IMR-90 (cell line): ENCODE measurements around the gene KMT2A. TPM values are rescaled to one million over a fixed set of nuclear protein-coding genes. Genes with fewer than 3 reads are reported as not detected.

Source experiments
- ATAC-seq: fragments of 200-7000 bp; cut with Tn5 transposase; 2 replicates; pipeline ENCODE4 v1.9.1; 2020; ENCODE audit warnings: low read depth, mild to moderate bottlenecking, moderate library complexity
- BruUV-seq: library from RNA; stranded (reverse); fragments of 400-500 nt; replicated peaks from 2 replicates; lab custom pipeline; 2021; lab: Mats Ljungman, UMichigan
- CTCF ChIA-PET: fragments of 300-600 bp; formaldehyde crosslinking; extraction: SDS; loops from one replicate; lab custom pipeline; 2021; ENCODE audit warnings: antibody characterized with exemption; lab: Yijun Ruan, JAX
- POLR2A ChIA-PET: fragments of 300-600 bp; sonication (Branson Sonifier 250); formaldehyde crosslinking; loops from one replicate; lab custom pipeline; 2022; ENCODE audit warnings: antibody characterized with exemption; ENCODE audit not compliant: unreplicated experiment; lab: Charles Lee
- DNase-seq: peaks from one replicate; pipeline ENCODE4 v3.0.0; 2013
- H2AFZ ChIP-seq: replicated peaks from 2 replicates; pipeline ENCODE3; 2013; ENCODE audit warnings: low read length, mild to moderate bottlenecking; ENCODE audit not compliant: poor library complexity
- H2AK5ac ChIP-seq: 2 replicates; pipeline ENCODE4 v1.6.1; 2013; ENCODE audit warnings: low read depth, low read length, inconsistent platforms
- H2AK9ac ChIP-seq: replicated peaks from 2 replicates; pipeline ENCODE3; 2013; ENCODE audit warnings: mild to moderate bottlenecking, low read depth, low read length, moderate library complexity; ENCODE audit not compliant: poor library complexity
- H2BK120ac ChIP-seq: 2 replicates; pipeline ENCODE4 v1.6.1; 2013; ENCODE audit warnings: low read depth, low read length, inconsistent platforms
- H2BK15ac ChIP-seq: 3 replicates; pipeline ENCODE4 v1.6.1; 2013; ENCODE audit warnings: low read depth, low read length, inconsistent platforms
- H2BK20ac ChIP-seq: 2 replicates; pipeline ENCODE4 v1.6.1; 2013; ENCODE audit warnings: low read depth, mild to moderate bottlenecking, inconsistent platforms, low read length, moderate library complexity
- H2BK5ac ChIP-seq: 2 replicates; pipeline ENCODE4 v1.6.1; 2013; ENCODE audit warnings: mild to moderate bottlenecking, low read depth, low read length, inconsistent platforms; ENCODE audit not compliant: poor library complexity, severe bottlenecking
- H3K14ac ChIP-seq: replicated peaks from 2 replicates; pipeline ENCODE4 v1.6.1; 2013; ENCODE audit warnings: low read depth, low read length, inconsistent platforms
- H3K18ac ChIP-seq: 2 replicates; pipeline ENCODE4 v1.6.1; 2013; ENCODE audit warnings: low read depth, low read length, control low read depth
- H3K23ac ChIP-seq: 2 replicates; pipeline ENCODE4 v1.6.1; 2013; ENCODE audit warnings: low read depth, low read length, inconsistent platforms
- H3K27ac ChIP-seq: 2 replicates; pipeline ENCODE4 v1.5.1; 2013; ENCODE audit warnings: mild to moderate bottlenecking, control low read depth, low read length; ENCODE audit not compliant: insufficient read depth
- H3K27me3 ChIP-seq: 2 replicates; pipeline ENCODE4 v1.6.1; 2013; ENCODE audit warnings: low read length; ENCODE audit not compliant: control insufficient read depth, insufficient read depth
- H3K36me3 ChIP-seq: 2 replicates; pipeline ENCODE4 v1.6.1; 2013; ENCODE audit warnings: low read length, mixed read lengths; ENCODE audit not compliant: control insufficient read depth, insufficient read depth
- H3K4ac ChIP-seq: 2 replicates; pipeline ENCODE4 v1.6.1; 2013; ENCODE audit warnings: low read depth, low read length, inconsistent platforms
- H3K4me1 ChIP-seq: 2 replicates; pipeline ENCODE4 v1.6.1; 2013; ENCODE audit warnings: low read length, mixed read lengths; ENCODE audit not compliant: control insufficient read depth, insufficient read depth
- H3K4me2 ChIP-seq: 2 replicates; pipeline ENCODE4 v1.6.1; 2013; ENCODE audit warnings: low read depth, mild to moderate bottlenecking, control low read depth, low read length, moderate library complexity
- H3K4me3 ChIP-seq: 2 replicates; pipeline ENCODE4 v1.5.1; 2013; ENCODE audit warnings: low read depth, mild to moderate bottlenecking, control low read depth, low read length, moderate library complexity; ENCODE audit not compliant: insufficient read depth
- H3K56ac ChIP-seq: 2 replicates; pipeline ENCODE4 v1.6.1; 2013; ENCODE audit warnings: low read length, inconsistent platforms; ENCODE audit not compliant: insufficient read depth; ENCODE audit errors: extremely low read depth
- H3K79me1 ChIP-seq, 2 experiments: 2 replicates each; pipeline ENCODE4 v1.6.1; 2013; ENCODE audit warnings: low read length in 2 of 2, inconsistent platforms in 1 of 2, low read depth in 1 of 2
- H3K9ac ChIP-seq: 2 replicates; pipeline ENCODE4 v1.6.1; 2013; ENCODE audit warnings: low read depth, low read length, control low read depth
- H3K9me1 ChIP-seq: 2 replicates; pipeline ENCODE4 v1.6.1; 2013; ENCODE audit warnings: low read length, inconsistent platforms; ENCODE audit not compliant: insufficient read depth
- H3K9me3 ChIP-seq: 2 replicates; pipeline ENCODE4 v1.6.1; 2013; ENCODE audit warnings: low read length; ENCODE audit not compliant: control insufficient read depth, insufficient read depth
- H4K20me1 ChIP-seq: 2 replicates; pipeline ENCODE4 v1.6.1; 2013; ENCODE audit warnings: low read length, inconsistent platforms; ENCODE audit not compliant: insufficient read depth
- H4K5ac ChIP-seq: 2 replicates; pipeline ENCODE4 v1.6.1; 2013; ENCODE audit warnings: mild to moderate bottlenecking, low read depth, low read length, control low read depth
- H4K8ac ChIP-seq, 2 experiments: 2 replicates each; pipeline ENCODE4 v1.6.1; 2013; ENCODE audit warnings: low read depth in 2 of 2, low read length in 2 of 2, control low read depth in 1 of 2, inconsistent platforms in 1 of 2
- H4K91ac ChIP-seq: 2 replicates; pipeline ENCODE4 v1.6.1; 2013; ENCODE audit warnings: low read depth, low read length, inconsistent platforms; ENCODE audit not compliant: insufficient read depth
- BHLHE40 ChIP-seq: fragments of 150-350 bp; IDR thresholded peaks from 2 replicates; pipeline ENCODE4 v1.6.1; 2016; ENCODE audit warnings: mild to moderate bottlenecking, low read depth, low read length
- CEBPB ChIP-seq: IDR thresholded peaks from 2 replicates; pipeline ENCODE4 v1.6.1; 2012; ENCODE audit warnings: low read depth, low read length, improper control_type of control experiment
- CHD1 ChIP-seq: IDR thresholded peaks from 2 replicates; pipeline ENCODE4 v1.6.1; 2012; ENCODE audit warnings: low read depth, low read length, improper control_type of control experiment
- FOS ChIP-seq: fragments of 150-350 bp; IDR thresholded peaks from 2 replicates; pipeline ENCODE4 v1.6.1; 2016; ENCODE audit warnings: low read depth, low read length
- MAFK ChIP-seq: IDR thresholded peaks from 2 replicates; pipeline ENCODE4 v1.6.1; 2012; ENCODE audit warnings: low read depth, low read length, improper control_type of control experiment
- MAZ ChIP-seq: IDR thresholded peaks from 2 replicates; pipeline ENCODE4 v1.6.1; 2012; ENCODE audit warnings: low read depth, mild to moderate bottlenecking, low read length, improper control_type of control experiment, moderate library complexity, borderline replicate concordance
- MXI1 ChIP-seq: IDR thresholded peaks from 2 replicates; pipeline ENCODE4 v1.6.1; 2012; ENCODE audit warnings: low read depth, mild to moderate bottlenecking, low read length, moderate library complexity, borderline replicate concordance
- NFE2L2 ChIP-seq: fragments of 150-350 bp; IDR thresholded peaks from 2 replicates; pipeline ENCODE4 v1.6.1; 2016; ENCODE audit warnings: low read depth, mild to moderate bottlenecking, low read length
- POLR2A ChIP-seq: IDR thresholded peaks from 2 replicates; pipeline ENCODE4 v1.6.1; 2012; ENCODE audit warnings: mild to moderate bottlenecking, low read depth, low read length
- RAD21 ChIP-seq: IDR thresholded peaks from 2 replicates; pipeline ENCODE4 v1.6.1; 2012; ENCODE audit warnings: low read length, improper control_type of control experiment
- RCOR1 ChIP-seq: IDR thresholded peaks from 2 replicates; pipeline ENCODE4 v1.6.1; 2012; ENCODE audit warnings: mild to moderate bottlenecking, low read length, improper control_type of control experiment; ENCODE audit not compliant: insufficient replicate concordance
- RFX5 ChIP-seq: IDR thresholded peaks from 2 replicates; pipeline ENCODE4 v1.8.0; 2012; ENCODE audit warnings: low read depth, mild to moderate bottlenecking, low read length, moderate library complexity
- SMC3 ChIP-seq: fragments of 150-350 bp; IDR thresholded peaks from 2 replicates; pipeline ENCODE4 v1.6.1; 2016; ENCODE audit warnings: low read depth, mild to moderate bottlenecking, antibody characterized with exemption, low read length, moderate library complexity
- WGBS, 2 experiments: methylation state at CpG; one replicate each; pipeline versions ENCODE4 v1.1.5 to v1.1.7; 2013; ENCODE audit warnings: missing lambda C conversion rate in 2 of 2; ENCODE audit not compliant: insufficient read length in 1 of 2; ENCODE audit errors: extremely low coverage in 2 of 2; 5-methylcytosine and 5-hydroxymethylcytosine counted together
- dilution Hi-C: fragments of 300-500 bp; cut with HindIII; formaldehyde crosslinking; loops from one replicate; pipeline ENCODE4 v1.14.3; 2018; ENCODE audit warnings: low sequenced_read_pairs; ENCODE audit not compliant: unreplicated experiment
- in situ Hi-C: fragments of 300-500 bp; cut with MboI; formaldehyde crosslinking; loops from 3 replicates; pipeline ENCODE4 v1.14.3; 2019; ENCODE audit warnings: low sequenced_read_pairs, inconsistent platforms, mixed read lengths
- intact Hi-C: fragments of 100-400 bp; cut with micrococcal nuclease; formaldehyde crosslinking; loops from 2 replicates; pipeline ENCODE4 v1.10.0; 2022
- polyA plus RNA-seq, 3 experiments: library from polyadenylated mRNA; depleted of rRNA; stranded (reverse); fragments of >200 nt; gene quantifications; 2 replicates each; pipeline ENCODE4 v1.2.3, GENCODE V29; 2012; ENCODE audit warnings: low replicate concordance in 1 of 3
- total RNA-seq: library from RNA; depleted of rRNA; stranded (reverse); fragments of >200 nt; gene quantifications from 2 replicates; pipeline ENCODE4 v1.2.3, GENCODE V29; 2012
- TF ChIP-seq, protein P1 (sequence below): fragments of 150-350 bp; IDR thresholded peaks from 2 replicates; pipeline ENCODE4 v1.6.1; 2017; ENCODE audit warnings: mild to moderate bottlenecking, antibody characterized with exemption, low read length, low read depth
- TF ChIP-seq, protein P2 (sequence below): conservative IDR thresholded peaks from 2 replicates; pipeline ENCODE4 v1.5.1; 2012; ENCODE audit warnings: mild to moderate bottlenecking, low read depth, low read length, improper control_type of control experiment
- TF ChIP-seq, protein P3 (sequence below): fragments of 150-350 bp; IDR thresholded peaks from 2 replicates; pipeline ENCODE4 v1.6.1; 2016; ENCODE audit warnings: low read depth, mild to moderate bottlenecking, low read length, moderate library complexity, borderline replicate concordance

Gene KMT2A
- total and polyA plus RNA-seq, 2 of the 4 experiments (the other 2 are of a cell fraction), result 18.2 to 21.1 TPM

DNA sequence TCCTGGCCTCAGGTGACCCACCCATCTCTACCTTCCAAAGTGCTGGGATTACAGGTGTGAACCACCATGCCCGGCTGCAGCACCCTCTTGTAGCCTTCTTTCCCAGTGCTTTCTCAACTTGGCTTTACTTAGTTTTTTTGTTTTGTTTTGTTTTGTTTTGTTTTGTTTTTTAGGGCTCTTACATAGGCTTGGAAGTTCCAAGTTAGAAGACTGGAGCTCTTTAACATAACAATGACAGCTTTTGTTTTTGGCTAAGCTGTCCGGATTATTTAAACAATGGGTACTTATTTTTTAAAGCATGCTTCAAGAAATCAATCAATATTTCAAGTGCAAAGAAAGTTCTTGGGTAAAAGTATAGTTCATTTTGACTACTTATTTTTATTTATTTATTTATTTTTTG is 25.9 kb downstream of the KMT2A start:
- no peak overlapping the region for H3K23ac ChIP-seq
- H2BK15ac ChIP-seq, result no peak overlapping the region
- H3K79me1 ChIP-seq, result peaks cover 40 to 59% of the 10 kb centered on the region in 2 experiments
- no peak for TF ChIP-seq FOS
- TF ChIP-seq, protein P1, sequence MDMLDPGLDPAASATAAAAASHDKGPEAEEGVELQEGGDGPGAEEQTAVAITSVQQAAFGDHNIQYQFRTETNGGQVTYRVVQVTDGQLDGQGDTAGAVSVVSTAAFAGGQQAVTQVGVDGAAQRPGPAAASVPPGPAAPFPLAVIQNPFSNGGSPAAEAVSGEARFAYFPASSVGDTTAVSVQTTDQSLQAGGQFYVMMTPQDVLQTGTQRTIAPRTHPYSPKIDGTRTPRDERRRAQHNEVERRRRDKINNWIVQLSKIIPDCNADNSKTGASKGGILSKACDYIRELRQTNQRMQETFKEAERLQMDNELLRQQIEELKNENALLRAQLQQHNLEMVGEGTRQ, result no peak
- no peak for TF ChIP-seq MAFK
- TF ChIP-seq, protein P2, sequence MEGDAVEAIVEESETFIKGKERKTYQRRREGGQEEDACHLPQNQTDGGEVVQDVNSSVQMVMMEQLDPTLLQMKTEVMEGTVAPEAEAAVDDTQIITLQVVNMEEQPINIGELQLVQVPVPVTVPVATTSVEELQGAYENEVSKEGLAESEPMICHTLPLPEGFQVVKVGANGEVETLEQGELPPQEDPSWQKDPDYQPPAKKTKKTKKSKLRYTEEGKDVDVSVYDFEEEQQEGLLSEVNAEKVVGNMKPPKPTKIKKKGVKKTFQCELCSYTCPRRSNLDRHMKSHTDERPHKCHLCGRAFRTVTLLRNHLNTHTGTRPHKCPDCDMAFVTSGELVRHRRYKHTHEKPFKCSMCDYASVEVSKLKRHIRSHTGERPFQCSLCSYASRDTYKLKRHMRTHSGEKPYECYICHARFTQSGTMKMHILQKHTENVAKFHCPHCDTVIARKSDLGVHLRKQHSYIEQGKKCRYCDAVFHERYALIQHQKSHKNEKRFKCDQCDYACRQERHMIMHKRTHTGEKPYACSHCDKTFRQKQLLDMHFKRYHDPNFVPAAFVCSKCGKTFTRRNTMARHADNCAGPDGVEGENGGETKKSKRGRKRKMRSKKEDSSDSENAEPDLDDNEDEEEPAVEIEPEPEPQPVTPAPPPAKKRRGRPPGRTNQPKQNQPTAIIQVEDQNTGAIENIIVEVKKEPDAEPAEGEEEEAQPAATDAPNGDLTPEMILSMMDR, result no peak
- no peak for TF ChIP-seq MXI1
- TF ChIP-seq CEBPB, result no peak
- TF ChIP-seq POLR2A, result no peak
- no peak for TF ChIP-seq SMC3
- TF ChIP-seq, protein P3, sequence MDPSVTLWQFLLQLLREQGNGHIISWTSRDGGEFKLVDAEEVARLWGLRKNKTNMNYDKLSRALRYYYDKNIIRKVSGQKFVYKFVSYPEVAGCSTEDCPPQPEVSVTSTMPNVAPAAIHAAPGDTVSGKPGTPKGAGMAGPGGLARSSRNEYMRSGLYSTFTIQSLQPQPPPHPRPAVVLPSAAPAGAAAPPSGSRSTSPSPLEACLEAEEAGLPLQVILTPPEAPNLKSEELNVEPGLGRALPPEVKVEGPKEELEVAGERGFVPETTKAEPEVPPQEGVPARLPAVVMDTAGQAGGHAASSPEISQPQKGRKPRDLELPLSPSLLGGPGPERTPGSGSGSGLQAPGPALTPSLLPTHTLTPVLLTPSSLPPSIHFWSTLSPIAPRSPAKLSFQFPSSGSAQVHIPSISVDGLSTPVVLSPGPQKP, result no peak
- TF ChIP-seq CHD1, result no peak
- no peak for TF ChIP-seq RFX5
- TF ChIP-seq RCOR1, result no peak
- no peak for TF ChIP-seq MAZ
- TF ChIP-seq NFE2L2, result no peak
- TF ChIP-seq BHLHE40, result no peak
- no peak for TF ChIP-seq RAD21
- H3K9me3 ChIP-seq, result no peaks in the 10 kb centered on the region
- ATAC-seq, result no peak
- ChIA-PET CTCF (no interaction called here), POLR2A (no interaction called here)
- dilution Hi-C loops, result no loop called here
- no peak for DNase-seq
- H4K8ac ChIP-seq, result no peak overlapping the region
- no peak overlapping the region for H3K56ac ChIP-seq
- in situ Hi-C loops, result no loop called here
- H4K20me1 ChIP-seq, result peaks cover 39% of the 10 kb centered on the region
- no peak overlapping the region for H3K4me3 ChIP-seq
- H3K36me3 ChIP-seq, result peaks cover 2% of the 10 kb centered on the region
- H3K4me2 ChIP-seq, result no peak overlapping the region
- intact Hi-C loops, result no loop called here
- H3K9me1 ChIP-seq, result no peaks in the 10 kb centered on the region
- H2BK120ac ChIP-seq, result no peak overlapping the region
- no peak overlapping the region for H4K91ac ChIP-seq
- no peak overlapping the region for H3K9ac ChIP-seq
- H3K27ac ChIP-seq, result no peak overlapping the region
- no peak overlapping the region for H2BK5ac ChIP-seq
- BruUV-seq, result no TSS peak
- no peaks in the 10 kb centered on the region for H3K27me3 ChIP-seq
- no peaks in the 10 kb centered on the region for H3K4me1 ChIP-seq
- H2AK5ac ChIP-seq, result no peak overlapping the region
- H3K4ac ChIP-seq, result no peak overlapping the region
- H3K18ac ChIP-seq, result no peak overlapping the region
- H2BK20ac ChIP-seq, result no peak overlapping the region
- H4K5ac ChIP-seq, result no peak overlapping the region
- no CpG with 5 or more reads among the region's 2 CpGs for WGBS, 2 experiments
- no peak overlapping the region for H2AFZ ChIP-seq
- no peak overlapping the region for H3K14ac ChIP-seq
- H2AK9ac ChIP-seq, result no peak overlapping the region
